Measurements from ENCODE around the gene SOWAHA.

DNA sequence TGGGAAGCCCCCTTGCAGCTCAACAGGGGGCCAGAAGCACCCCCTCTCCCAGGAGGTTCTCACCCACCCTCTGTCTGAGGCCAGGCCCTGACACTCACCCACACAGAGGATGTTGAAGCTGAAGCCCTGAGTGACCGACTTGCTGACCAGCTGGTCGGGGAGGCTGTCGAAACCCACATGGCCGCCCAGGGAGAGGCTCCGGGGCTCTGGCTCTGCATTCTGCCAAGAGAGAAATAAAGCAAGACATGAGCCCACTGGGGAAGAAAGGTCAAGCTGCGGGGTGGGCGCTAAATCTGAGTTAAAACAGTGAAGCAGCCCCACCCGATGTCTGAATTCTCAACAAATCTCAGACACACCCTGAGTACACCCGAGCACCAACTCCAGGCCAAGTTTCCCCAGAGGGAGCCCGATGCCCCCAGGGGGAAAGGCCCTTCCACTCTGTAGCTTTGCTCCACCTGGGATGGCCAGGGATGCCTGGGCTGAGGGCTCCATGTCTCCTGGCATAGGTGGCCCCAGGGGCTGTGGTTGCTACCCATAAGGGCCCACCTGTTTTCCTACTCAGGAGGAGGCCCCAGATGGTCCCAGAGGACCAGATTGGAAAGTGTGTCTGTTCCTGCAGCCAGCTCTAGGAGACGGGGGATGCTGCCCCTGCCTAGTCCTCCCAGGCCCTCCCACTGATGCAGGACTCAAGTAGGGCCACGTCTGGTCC lies 47.6 kb upstream of the SOWAHA start:
- TF ChIP-seq, protein P1, sequence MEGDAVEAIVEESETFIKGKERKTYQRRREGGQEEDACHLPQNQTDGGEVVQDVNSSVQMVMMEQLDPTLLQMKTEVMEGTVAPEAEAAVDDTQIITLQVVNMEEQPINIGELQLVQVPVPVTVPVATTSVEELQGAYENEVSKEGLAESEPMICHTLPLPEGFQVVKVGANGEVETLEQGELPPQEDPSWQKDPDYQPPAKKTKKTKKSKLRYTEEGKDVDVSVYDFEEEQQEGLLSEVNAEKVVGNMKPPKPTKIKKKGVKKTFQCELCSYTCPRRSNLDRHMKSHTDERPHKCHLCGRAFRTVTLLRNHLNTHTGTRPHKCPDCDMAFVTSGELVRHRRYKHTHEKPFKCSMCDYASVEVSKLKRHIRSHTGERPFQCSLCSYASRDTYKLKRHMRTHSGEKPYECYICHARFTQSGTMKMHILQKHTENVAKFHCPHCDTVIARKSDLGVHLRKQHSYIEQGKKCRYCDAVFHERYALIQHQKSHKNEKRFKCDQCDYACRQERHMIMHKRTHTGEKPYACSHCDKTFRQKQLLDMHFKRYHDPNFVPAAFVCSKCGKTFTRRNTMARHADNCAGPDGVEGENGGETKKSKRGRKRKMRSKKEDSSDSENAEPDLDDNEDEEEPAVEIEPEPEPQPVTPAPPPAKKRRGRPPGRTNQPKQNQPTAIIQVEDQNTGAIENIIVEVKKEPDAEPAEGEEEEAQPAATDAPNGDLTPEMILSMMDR (conservative IDR thresholded peaks at IDR 0.05), result no peak
- TF ChIP-seq EZH2 (IDR thresholded peaks at IDR 0.05; ENCODE audit: low read depth), result no peak

Data from PC-9 (cell line).